HL-60/S4 (cell line): ENCODE results near the gene KRT77.
"Not testable (repeated sequence)": the region's sequence is repeated elsewhere in the genome, so short reads cannot be mapped to it uniquely, and the experiment has no call there.

Experiments used
- in situ Hi-C: fragments of 300-500 bp; cut with MboI; formaldehyde crosslinking; loops from 2 replicates; pipeline ENCODE4 v1.14.3; 2022; ENCODE audit warnings: low sequenced_read_pairs

Gene KRT77

GRCh38 chr12:52677671-52678070 lies 25.7 kb downstream of the KRT77 start:
- in situ Hi-C loops, result no loop called here

DNA sequence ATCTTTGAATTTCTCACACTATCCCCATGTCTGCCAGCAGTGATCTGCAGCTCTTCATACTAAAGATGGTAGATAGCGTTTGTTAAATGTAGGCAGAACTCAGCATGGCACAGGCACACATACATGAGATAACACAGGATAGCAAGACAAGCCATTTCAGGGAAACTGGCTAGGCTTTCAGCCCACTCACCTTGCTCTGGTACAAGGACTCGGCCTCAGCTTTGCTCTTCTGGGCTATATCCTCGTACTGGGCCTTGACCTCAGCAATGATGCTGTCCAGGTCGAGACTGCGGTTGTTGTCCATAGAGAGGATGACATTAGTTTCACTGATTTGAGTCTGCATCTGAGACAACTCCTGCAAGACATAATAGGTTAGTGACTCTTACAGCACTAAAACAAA lies 26.2 kb downstream of the KRT77 start:
- in situ Hi-C loops, result no loop called here

DNA sequence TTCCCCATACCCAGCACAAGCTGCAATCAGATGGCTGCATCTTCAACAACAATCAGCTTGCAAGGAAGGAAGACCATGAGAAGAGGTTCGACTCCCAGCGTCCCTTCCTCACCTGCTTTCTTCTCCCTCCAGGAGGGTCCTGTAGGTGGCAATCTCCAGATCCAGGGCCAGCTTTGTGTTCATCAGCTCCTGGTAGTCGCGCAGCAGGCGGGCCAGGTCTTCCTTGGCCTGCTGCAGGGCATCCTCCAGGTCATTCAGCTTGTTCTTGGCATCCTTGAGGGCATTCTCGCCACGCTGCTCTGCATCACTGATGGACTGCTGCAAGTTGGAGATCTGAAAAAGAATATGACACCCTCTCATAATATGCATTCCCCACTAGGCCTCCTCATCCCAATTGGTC lies 27.2 kb downstream of the KRT77 start:
- in situ Hi-C loops, result no loop called here

DNA sequence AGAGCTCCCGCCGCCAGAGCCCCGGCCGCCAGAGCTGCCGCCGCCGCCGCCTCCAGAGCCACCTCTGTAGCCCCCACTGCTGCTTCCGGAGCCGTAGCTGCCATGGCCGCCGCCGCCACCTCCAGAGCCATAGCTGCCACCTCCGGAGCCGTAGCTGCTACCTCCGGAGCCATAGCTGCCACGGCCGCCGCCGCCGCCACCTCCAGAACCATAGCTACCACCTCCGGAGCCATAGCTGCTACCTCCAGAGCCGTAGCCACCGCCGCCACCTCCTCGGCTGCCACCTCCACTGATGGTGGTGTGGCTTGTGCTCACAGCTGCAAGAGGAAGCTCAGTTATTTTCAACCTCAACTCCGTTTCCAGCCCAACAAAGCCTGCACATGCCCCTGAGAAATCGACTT lies 28.0 kb downstream of the KRT77 start:
- in situ Hi-C loops, result no loop called here

DNA sequence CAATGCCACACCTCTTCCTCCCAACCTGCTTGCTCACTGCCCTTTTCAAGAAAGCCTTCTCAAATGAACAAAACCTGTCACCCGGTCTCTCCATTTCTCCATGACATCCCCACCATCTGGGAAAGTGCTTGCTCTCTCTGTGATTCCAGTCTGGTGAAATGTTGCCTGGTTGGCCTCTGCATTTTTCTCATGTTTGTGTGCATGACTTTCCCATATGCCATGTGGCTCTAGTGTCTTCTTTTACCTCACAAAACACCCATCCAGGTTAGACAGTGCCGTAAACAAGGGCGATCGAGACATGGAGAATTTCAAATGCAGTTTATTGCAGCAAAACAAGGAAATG lies 28.9 kb downstream of the KRT77 start:
- in situ Hi-C loops, result no loop called here

DNA sequence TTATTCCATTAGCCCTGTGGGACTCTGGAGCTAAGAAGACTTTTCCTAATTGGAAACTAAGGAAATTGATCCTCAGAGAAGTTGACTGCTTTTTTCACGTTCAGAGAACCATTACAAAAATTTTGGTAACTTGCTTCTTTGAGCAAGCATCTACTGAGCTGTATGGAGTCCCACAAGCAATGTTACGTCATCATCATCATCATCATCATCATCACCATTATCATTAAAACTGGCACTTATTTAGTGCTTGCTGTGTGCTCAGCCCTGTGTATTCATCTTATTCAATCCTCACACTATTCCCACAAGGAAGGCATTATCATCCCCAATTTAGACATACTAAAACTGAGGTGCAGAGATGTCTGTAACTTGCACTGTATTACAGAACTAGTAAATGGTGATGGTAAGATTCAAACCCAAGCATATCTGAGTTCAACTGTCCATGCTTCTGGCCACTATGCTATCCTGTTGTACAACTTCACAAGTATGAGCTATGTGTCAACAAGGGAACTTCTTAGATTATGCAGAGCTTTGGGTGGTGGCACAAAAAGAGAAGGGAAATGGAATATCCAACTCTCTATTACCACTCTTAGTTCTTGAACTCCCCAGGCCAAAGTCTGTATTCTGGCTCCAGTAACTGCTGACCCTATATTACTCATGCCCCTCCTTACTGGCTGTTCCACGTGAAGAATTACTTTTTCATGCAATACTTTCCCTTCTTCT lies 29.5 kb downstream of the KRT77 start:
- in situ Hi-C loops, result no loop called here

GRCh38 chr12:52673217-52673616 lies 30.1 kb downstream of the KRT77 start:
- in situ Hi-C loops, result no loop called here

DNA sequence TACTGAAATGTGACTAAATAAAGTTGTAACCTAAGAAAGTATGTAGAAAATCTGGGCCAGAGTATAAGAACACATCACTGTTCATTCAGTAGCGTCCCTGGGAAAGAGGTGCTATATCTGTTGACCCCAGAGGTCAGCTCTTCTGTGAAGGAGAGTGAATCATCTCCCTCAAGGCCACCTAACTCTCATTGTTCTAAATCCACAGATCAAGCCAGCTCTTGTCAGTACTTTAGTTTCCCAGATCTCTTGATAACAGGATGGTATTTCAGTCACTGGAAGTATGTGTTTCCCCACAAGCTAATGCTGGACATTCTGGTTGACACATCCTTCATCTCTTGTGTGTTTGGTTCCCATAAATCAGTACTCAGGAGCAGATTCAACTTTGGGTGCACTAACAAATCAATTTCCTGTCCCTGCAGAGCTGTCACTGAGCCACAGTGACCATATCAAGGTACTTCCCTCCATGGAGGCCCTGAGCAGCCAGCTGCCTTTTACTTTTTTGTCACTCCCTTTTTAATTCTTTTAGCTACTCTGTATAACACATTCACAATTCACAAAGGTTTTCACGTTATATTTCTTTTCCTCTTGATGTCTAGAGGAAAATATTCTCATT lies 30.9 kb downstream of the KRT77 start:
- in situ Hi-C loops, result no loop called here

GRCh38 chr12:52670961-52671360 lies 32.4 kb downstream of the KRT77 start:
- in situ Hi-C loops, result no loop called here

DNA sequence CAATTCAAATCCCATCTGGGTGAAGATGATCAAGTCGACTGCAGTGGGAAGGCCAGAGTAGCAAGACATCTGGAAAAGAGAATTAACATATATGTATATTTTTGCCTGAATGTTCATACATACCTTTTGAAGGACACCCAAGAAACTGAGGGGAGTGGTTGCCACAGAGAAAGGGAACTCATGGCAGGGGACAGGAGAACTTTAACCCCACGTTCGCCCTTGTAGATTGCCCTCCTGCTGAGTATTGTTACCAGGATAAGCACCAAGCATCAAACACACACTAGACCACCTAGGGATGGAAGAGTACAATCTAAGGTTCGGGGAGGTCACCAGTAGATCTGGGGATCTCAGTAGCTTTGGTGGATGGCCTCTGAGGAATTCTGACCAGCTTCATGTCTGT lies 32.8 kb downstream of the KRT77 start:
- in situ Hi-C loops, result no loop called here

GRCh38 chr12:52669941-52670340 lies 33.4 kb downstream of the KRT77 start:
- in situ Hi-C loops, result not testable (repeated sequence)

GRCh38 chr12:52669426-52669825 lies 33.9 kb downstream of the KRT77 start:
- in situ Hi-C loops, result no loop called here

GRCh38 chr12:52667931-52668330 lies 35.4 kb downstream of the KRT77 start:
- in situ Hi-C loops, result no loop called here

- in situ Hi-C loops, result no loop called here
Observed at GRCh38 chr12:52667509-52667908, 35.8 kb downstream of the KRT77 start.

GRCh38 chr12:52666471-52666870 lies 36.9 kb downstream of the KRT77 start:
- in situ Hi-C loops, result no loop called here

DNA sequence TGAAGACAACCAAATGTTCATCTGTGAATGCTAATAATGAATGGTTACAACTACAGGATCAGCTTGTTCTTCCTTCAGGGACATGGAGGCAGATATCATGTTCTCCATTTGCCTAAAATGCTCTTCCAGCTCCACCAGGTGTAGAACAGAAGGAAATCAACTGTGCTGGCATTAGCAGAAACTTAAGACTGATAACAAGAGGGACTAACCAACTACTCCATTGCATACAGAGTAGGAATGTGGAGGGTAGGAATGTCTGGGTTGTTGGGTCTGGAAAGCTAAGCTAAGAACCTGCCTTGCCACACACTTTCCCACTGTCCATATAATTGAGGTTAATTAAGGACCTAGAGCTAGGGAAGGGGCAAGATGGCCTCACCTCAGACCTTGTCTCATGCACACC lies 39.9 kb downstream of the KRT77 start:
- in situ Hi-C loops, result no loop called here

DNA sequence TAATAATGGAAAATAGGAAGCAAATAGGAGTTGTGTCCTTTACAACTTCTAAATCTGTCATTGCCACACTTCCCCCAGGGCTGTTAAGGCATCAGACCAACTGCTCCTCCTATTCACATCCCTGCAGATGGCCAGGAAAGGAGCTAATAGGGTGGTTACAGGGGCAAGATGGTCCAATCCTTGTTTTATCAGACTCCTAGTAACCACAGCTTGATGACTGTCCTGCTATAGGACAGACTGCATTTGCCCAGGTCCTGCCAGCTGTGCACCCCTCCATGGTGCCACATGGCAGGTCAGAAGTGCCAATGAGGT lies 40.5 kb downstream of the KRT77 start:
- in situ Hi-C loops, result no loop called here

- in situ Hi-C loops, result no loop called here
Observed at GRCh38 chr12:52662093-52662917, 41.0 kb downstream of the KRT77 start.

- in situ Hi-C loops, result no loop called here
Observed at GRCh38 chr12:52661668-52662067, 41.7 kb downstream of the KRT77 start.

- in situ Hi-C loops, result no loop called here
Observed at GRCh38 chr12:52660934-52661499, 42.3 kb downstream of the KRT77 start.

- in situ Hi-C loops, result no loop called here
Observed at GRCh38 chr12:52659951-52660350, 43.4 kb downstream of the KRT77 start.

GRCh38 chr12:52659395-52659794 lies 43.9 kb downstream of the KRT77 start:
- in situ Hi-C loops, result no loop called here
